CD4-positive, alpha-beta T cell treated with Interleukin-4 for 1 hour (primary cell): ENCODE measurements around the gene CEP192.
"Not testable (repeated sequence)": the region's sequence is repeated elsewhere in the genome, so short reads cannot be mapped to it uniquely, and the experiment has no call there.

Experiments used
- DNase-seq, 2 donors: peaks; one replicate each; pipeline ENCODE4 v3.0.0-alpha.2; 2020 to 2022

The CEP192 gene

DNA sequence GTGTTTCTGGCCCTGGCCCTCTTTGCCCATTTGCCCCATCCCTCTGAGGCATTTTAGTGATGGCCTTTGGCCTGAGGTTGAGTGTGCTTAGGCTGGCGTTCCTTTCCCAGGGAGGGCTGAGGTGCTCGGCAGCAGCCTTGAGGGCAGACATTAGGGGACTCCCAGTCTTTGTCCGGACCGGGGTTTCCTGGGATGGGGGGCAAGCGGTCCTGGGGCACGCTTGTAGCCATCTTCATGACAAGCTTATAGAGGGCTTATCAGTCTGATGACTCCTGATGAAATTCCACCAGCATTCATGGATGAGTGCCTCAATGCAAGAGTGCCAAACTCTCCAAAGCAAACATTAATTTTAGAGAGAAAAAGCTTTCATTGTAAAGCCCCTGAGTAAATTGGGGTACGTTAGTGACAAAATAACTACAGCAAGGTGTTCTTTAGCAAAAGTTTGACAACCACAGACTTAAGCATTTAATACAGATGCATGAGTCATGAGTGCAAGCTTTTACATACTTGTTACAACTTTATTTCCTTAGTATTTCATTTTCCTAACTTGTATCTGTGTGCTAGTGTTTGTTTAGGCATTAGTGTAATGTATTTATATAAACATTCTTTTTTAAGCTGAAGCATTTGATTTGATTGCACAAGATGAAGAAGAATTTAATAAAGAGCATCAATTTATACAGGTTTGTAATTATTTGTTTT, 45.6 kb downstream of the CEP192 start:
- no peak for DNase-seq

DNA sequence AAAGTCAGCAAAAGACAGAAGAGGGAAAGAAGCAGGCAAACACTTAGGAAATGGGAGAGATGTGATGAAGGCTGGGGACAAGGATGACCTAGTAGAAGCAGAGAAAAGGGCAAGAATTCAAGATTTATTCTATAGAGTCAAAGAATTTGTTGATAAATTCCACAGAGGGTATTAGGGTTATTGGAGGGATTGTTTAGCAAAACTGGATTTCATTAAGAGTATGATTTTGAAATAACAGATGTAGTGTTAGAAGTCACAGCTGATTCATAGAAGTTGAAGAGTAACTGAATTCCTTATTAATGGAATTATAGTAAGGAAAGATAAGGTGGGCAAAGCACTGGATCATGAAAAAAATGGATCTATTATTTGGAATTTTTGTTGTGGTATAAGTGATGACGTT, 48.6 kb downstream of the CEP192 start:
- DNase-seq: no peak

DNA sequence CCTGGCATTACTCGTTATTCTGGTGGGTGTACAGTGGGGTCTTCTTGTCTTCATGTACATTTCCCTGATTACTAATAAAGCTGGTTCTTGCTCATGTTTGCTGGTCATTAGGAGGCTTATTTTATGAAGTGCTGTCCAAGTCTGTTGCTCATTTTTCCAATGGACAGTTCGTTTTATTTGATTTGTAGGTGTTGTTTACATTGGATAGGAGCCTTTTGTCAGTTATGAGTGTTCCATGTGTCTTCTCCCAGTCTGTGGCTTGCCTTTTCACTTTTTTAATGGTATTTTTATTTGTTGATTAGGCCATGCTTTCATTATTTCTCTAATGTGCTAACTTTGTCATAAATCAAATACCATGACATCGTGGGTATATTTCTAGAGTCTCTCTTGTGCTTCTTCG, 51.9 kb downstream of the CEP192 start:
- no peak for DNase-seq

DNA sequence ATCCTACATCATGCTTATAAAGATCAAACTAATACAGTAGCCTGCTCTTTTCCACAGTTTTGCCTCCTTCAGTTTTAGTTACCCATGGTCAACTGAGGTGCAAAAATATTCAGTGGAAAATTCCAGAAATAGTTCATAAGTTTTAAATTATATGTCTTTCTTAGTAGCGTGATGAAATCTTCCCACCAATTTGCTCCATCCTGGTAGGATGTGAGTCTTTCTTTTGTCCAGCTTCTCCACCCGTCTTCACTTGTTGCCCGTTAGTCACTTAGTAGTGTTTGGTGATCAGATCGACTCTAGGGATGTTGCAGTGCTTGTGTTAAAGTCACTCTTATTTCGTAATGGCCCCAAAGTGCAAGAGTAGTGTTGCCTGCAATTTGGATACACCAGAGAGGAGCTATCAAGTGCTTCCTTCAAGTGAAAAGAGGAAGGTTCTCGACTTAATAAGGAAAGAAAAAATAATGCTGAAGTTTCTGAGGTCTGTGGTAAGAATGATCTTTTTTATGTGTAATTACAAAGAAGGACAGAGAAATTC, 57.0 kb downstream of the CEP192 start:
- DNase-seq: no peak

DNA sequence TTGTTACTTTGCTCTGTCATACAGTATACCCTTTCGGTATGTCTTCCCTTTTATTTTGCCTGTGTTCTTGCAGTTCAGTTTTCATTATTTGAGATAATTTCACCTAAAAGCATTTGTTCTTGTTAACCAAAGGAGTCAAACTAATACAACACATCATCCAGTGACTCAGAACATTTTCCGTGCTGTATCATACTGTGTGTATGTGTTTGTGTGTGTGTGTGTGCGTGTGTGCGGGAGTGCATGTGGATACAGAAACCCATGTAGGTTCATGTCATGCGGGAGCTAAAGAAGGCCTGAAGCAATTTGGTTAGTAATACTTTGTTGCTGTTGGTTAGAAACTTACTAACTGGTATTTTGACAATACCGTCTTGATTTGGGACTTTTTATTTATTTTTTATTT, 60.0 kb downstream of the CEP192 start:
- DNase-seq: no peak

DNA sequence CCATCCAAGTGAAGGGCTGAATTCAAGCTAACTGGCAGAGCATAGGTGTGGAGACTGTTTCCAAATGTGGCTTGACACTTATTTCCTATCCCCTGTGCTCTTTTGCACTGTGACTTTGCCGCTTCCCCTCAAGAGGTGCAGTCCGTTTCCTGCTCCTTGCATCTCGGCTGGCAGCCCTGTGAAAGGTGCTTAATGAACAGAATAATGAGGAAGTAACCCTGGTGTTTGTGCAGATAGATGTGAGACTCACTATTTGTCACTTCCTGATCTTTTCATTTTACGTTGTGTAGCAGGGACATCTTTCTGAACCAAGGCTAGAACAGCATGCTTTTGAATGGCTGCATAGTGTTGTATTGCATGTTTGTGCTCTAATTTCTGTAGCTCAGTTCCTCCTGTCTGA, 60.8 kb downstream of the CEP192 start:
- peak; percentile 5 to 39 for DNase-seq

DNA sequence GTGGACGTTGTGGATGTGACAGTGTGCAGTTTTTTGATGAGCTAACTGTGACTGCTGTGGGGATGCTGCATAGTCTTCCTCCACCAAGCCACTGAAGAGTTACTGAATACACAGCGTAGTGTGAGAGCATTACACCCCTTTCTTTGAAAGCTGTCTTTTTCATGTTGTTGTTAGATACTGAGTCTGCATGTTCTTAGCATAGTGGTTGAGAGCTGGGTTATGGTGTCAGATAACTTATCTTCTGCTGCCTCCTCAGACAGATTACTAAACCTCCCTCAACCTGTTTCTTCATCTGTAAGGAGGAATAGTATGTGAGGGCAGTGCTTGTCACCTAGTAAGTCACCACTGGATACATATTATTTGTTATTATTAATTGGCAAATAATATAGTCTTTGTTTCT, 63.2 kb downstream of the CEP192 start:
- DNase-seq: no peak

DNA sequence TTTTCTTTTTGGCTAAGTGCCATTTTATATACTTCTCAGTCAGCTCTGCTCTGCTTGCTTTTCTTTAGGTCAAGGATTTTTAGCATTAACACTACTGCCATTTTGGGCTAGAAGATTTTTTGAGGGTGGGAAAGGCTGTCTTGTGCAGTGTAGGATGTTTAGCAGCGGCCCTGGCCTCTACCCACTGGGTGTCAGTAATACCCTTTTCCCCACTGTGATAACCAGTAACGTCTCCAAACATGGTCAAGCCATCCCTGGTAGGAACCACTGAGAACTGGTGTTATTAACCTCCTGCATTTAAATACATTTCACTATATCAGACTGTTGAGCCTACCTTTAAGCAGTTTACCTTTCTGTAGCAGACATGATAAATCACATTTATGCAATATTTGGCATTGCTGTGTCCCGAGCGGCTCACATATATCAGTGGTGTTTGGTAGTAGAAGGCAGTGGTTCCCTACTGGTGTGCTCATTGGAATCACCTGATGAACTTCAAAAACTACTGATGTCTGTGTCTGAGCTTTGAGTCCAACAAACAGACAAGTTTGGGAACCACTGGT, 70.5 kb downstream of the CEP192 start:
- DNase-seq: no peak

DNA sequence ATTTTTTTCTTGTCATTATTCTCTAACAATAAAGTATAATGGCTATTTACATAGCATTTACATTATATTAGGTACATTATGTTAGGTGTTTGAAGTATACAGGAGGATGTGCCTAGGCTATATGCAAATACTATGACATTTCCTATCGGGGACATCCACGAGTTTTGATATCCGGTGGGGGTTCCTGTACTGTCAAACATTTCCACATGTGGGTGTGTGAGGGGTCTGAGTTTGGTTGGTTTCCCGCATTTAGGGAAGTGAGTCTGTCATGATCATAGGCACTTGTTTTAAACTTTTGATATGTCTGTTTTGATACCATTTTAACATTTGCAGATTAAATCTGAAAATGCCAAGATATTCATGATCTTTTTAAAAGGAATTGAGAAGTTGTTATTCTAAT, 76.0 kb downstream of the CEP192 start:
- no peak for DNase-seq

DNA sequence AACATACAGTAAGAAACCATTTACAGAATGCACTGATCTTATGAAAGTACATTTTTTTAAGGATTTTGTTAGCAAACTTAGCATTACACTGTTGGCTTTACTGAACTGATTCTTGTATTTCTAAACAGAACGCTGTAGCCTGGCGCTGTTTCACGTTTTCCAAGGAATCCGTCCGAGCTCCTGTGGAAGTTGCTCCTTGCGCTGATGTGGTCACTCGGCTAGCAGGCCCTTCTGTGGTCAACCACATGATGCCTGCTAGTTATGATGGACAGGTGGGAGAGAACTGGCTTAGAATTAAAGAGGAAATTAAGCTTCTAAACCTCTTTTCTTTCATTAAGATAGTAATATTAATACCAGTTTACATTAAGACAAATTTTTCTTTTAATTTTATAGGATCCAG, 76.8 kb downstream of the CEP192 start:
- no peak for DNase-seq

DNA sequence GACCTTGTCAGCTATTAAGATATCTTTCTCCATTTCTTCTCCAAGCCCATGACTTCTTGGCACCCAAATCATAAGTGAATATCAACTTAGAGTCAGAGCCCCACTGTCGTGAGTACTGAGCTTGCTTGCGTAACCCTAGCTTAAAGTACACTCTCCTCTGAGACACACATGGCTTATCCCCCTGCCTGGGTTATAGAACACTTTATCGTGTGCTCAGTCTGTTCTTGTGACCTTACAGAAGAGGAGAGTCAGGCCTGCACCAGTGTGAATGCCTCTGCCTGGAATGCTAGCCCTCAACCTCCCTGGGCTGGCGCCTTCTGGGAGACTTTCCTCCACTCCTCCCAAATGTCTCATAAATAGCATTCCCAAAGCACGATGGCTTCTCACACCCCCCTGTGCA, 79.3 kb downstream of the CEP192 start:
- no peak for DNase-seq

DNA sequence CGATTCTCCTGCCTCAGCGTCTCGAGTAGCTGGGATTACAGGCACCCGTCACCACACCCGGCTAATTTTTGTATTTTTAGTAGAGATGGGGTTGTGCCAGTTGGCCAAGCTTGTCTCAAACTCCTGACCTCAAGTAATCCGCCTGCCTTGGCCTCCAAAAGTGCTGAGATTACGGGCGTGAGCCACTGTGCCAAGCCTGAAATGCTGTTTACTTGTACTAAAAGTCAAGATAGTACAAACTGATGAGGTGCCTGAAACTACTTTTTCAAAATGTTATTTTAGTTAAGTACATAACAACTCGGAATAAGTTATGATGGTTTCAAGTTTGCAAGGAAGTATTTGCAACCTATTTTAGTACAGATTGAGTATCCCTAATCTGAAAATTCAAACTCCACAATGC, 85.7 kb downstream of the CEP192 start:
- DNase-seq: no peak

DNA sequence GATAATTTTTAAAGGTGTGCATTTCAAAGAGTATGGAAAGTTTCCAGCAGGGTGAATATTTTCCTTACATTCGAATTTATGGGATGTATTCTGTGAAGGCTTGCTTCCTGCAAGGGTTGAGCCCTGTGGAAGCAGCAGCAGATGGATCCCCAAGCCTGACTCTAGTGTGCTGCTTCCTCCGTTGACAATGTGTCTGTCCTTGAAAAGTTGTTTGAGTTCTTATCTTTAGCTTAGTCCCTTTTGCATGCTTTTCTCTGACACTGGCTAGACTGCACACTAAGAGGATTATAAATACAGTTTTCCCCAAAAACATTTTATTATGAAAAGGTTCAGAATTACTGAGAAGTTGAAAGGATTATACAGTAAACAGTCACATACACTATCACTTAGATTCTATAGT, 86.3 kb downstream of the CEP192 start:
- DNase-seq: no peak

DNA sequence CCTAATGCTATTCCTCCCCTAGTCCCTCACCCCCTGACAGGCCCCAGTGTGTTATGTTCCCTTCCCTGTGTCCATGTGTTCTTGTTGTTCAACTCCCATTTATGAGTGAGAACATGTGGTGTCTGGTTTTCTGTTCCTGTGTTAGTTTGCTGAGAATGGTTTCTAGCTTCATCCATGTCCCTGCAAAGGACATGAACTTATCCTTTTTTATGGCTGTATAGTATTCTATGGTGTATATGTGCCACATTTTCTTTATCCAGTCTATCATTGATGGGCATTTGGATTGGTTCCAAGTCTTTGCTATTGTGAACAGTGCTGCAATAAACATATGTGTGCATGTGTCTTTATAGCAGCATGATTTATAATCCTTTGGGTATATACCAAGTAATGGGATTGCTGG, 86.9 kb downstream of the CEP192 start:
- DNase-seq: not testable (repeated sequence)

DNA sequence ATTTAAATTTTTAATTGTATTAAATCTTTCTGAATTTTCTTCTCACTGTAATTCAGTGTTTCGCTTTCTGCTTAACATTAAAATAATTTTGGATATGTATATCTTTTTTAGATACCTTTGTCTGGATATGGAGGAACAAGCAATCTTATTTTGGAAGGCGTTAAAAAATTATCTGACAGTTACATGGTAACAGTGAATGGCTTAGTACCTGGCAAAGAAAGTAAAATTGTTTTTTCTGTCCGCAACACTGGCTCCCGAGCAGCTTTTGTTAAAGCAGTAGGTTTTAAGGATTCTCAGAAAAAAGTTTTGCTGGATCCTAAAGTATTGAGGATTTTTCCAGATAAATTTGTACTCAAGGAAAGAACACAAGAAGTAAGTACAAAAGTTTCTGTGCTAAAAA, 95.7 kb downstream of the CEP192 start:
- DNase-seq: no peak

DNA sequence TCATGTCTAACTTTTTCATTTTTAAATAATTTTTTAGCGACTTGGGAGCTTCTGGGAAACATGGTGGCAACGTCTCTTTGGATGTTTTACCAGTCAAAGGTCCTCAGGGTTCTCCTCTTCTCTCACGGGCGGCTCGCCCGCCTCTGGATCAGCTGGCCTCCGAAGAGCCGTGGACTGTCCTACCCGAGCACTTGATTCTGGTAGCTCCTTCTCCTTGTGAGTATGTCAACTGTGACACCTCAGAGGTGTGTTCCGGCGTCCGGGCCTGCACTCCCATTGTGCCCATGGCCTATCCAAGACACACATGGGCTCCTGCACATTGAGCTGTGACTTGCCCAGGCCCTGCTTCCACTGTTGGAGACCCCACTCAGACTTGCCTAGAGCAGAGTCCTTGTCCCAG, 104.3 kb downstream of the CEP192 start:
- no peak for DNase-seq

DNA sequence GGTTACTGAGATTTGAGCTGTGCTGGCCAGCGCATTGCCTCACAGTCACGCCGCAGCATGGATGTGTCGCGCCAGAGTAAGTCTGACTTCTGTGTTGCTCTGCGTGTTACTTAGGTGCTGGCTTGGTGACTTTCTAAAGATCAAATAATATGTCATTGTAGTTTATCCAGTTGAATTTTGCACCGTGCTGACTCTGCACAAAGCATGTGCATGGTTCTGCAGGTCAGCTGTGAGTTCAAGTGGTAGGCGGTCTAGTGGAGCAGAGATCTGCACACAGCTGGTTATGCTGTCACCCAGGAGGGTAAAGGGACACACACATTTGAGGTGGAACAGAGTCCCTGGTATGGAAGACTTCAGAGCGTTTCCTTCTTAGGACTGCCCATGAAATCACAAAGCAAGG, 105.1 kb downstream of the CEP192 start:
- DNase-seq: no peak

DNA sequence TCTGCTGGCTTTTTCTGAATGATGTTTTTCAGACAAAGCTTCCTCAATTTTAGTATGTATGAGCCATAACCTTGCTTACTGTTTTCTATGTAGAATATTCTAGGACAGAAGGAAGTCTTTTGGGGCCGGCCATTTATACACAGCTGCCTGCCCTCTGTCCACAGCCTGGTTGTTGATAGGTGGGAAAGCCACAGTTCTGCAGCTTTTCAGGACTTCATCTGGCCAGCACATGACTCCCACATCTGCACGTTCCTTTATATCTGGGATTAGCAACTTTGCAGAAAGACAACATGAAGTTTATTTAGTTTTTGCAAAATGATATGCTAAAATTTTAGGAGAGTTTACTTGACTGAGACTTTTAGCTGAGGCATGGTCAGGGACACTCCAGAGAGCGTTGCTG, 105.6 kb downstream of the CEP192 start:
- DNase-seq: no peak

DNA sequence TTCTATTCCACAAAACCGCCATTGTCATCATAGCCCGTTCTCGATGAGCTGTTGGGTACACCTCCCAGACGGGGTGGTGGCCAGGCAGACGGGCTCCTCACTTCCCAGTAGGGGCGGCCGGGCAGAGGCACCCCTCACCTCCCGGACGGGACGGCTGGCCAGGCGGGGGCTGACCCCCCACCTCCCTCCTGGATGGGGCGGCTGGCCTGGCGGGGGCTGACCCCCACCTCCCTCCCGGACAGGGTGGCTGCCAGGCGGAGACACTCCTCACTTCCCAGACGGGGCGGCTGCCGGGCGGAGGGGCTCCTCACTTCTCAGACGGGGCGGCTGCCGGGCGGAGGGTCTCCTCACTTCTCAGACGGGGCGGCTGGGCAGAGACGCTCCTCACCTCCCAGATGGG, 106.9 kb downstream of the CEP192 start:
- DNase-seq: not testable (repeated sequence)

DNA sequence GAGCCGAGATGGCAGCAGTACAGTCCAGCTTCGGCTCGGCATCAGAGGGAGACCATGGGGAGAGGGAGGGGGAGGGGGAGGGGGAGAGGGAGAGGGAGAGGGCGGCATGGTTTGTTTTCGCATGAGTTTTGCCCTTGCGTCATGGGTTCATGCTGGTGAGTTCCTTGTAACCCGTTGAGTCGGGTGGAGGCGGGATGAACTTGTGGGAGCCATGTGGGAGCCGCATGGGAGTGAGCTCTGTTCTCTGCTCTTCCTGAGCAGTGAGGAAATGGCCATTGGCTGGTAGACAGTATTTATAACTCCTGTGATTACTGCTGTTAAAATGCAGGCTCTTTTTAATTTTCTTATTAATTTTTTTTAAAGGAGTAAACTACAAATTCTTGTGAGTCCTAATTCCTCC, 108.0 kb downstream of the CEP192 start:
- no peak for DNase-seq

DNA sequence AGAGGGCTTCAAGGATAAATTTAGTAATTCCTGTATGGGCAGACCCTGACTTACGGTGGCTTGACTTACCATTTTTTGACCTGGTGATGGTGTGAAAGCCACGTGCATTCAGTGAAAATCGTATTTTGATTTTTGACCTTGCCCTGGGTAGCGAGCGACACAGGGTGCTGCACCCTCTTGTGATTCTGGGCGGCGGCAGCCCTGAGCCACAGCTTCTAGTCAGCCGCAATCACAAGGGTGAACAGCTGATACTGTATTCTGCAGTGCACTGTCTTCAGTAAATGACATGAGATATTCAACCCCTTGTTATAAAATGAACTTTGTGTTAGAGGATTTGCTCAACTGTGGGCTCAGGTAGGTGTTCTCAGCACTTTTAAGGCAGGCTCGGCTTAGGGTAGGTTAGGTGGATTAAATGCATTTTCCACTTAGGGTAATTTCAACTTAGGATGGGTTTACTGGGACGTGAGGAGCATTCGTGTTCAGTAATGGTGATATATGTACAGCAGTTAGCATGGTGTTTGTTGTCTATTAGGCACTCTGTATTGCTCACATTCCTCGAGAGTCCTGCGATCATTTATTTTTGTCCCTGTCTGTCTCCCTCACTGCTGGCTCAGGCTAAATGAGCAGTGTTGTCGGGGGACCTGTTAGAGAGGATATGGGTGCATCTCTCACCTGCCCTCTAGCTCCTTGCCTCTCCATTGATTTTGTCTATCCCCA, 109.9 kb downstream of the CEP192 start:
- no peak for DNase-seq

DNA sequence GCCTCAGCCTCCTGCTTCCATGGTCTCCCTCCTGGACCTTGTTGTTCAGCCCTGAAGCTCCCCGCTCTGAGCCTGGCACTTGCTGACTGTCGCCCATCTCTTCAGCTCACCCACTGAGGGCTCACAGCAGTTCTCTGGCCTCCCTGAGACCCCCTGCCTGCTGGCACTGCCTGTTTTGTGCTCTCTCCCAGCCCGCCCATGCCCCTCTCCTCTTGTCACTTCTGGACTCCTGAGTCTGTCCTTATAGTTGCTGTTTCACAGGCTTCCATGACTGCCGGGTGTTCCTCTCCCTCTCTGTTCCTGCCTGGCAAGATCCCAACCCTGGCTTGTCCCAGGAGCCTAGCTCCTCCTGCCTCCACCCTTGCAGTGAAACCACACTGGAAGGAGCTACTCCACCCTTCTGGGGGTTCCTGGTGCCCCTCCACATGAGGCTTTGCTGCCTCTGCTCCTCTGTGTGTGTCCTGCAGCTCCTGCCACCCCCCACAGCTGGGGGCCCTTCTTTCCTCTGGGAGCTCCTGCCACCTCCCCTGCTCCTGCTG, 110.6 kb downstream of the CEP192 start:
- DNase-seq: no peak

DNA sequence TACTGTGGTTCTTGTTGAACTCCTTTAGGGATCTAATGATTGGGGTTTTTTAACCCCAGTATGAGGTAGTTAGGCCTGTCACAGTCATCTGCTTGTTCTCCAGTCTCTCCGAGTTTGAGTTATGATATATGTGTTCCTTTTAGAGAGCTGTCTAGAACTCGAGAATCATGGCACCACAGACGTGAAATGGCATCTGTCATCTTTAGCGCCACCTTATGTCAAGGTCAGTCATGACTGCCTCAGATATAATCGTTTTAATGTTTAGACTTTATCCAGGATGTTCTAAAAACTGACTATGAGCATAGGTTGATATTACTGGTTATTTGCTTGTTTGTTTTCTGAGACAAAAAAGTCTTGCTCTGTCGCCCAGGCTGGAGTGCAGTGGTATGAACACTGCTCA, 112.2 kb downstream of the CEP192 start:
- peak in 1 of 2 donors; percentile 2 for DNase-seq

DNA sequence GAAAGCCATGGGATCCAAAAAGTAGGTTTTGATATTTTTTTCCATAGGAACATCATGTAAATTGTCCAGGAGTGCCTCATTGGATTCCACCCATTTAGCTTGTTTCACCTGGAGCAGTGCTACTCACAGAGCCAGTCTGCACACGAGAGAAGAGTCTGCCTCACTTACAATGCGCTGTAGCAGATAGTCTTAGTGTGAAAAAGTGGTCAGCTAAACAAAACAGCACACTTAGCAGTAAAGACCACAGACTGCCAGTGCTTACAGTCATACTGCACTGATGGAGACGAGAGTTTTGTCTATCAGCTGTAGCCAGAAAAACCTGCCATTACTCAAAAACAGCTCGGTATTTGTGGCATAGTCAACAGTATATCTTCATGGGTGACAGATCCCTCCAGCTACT, 113.9 kb downstream of the CEP192 start:
- no peak for DNase-seq
